HG03558 (cell line): ENCODE data around the gene SPRING1.

Source experiments
- ATAC-seq: cut with Tn5 transposase; IDR thresholded peaks from one replicate; pipeline ENCODE4 v1.9.1; 2021; ENCODE audit warnings: moderate number of reproducible peaks; ENCODE audit not compliant: unreplicated experiment; ENCODE audit errors: extremely low read depth

SPRING1 gene

GRCh38 chr12:116689521-116689920 lies 48.3 kb downstream of the SPRING1 start:
- no peak for ATAC-seq
